MM.1S (cell line): ENCODE data around the gene DSCAM.

Experiments
- EZH2 ChIP-seq: fragments of 300-600 bp; sonication (generic); optimal IDR thresholded peaks from 2 replicates; pipeline ENCODE3; 2017; ENCODE audit warnings: low read depth, mild to moderate bottlenecking, antibody characterized with exemption, low read length, mixed read lengths
- EZH2phosphoT487 ChIP-seq: fragments of 300-600 bp; sonication (generic); IDR thresholded peaks from 2 replicates; pipeline ENCODE4 v1.6.1; 2018; ENCODE audit warnings: antibody characterized with exemption, low read length
- TF ChIP-seq, protein P1 (sequence below): fragments of 300-600 bp; sonication (generic); IDR thresholded peaks from 2 replicates; pipeline ENCODE4 v1.5.1; 2016; ENCODE audit warnings: antibody characterized with exemption, low read length, mixed read lengths

DNA sequence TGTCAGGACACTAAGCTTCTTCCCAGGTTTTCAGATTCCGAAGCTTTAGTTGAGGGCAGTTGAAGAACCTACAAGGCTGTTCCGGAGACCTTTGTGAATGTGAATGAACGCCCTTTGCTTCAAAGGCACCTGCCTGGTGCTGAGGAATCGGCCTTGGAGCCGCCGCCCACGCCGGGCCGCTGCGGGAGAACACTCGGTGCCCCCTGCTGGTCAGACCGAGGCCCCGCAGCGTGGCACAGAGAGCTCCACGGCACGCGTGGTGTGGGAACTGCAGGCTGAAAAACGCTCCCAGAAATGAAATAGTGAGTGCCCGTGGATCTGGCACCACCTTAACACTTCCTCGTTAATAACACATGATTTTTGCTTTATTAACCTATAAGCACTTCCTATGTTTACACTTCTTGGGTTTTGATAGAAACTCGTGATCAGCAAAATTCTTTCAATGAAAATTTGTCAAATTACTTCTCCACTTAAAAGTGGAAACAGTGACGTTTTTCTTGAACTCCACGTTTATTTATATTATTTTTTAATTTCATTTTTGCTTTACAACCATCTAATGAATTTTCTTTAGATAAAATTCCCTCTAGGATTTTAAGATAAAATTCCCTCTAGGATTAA is 460.6 kb downstream of the DSCAM start:
- TF ChIP-seq, protein P1, sequence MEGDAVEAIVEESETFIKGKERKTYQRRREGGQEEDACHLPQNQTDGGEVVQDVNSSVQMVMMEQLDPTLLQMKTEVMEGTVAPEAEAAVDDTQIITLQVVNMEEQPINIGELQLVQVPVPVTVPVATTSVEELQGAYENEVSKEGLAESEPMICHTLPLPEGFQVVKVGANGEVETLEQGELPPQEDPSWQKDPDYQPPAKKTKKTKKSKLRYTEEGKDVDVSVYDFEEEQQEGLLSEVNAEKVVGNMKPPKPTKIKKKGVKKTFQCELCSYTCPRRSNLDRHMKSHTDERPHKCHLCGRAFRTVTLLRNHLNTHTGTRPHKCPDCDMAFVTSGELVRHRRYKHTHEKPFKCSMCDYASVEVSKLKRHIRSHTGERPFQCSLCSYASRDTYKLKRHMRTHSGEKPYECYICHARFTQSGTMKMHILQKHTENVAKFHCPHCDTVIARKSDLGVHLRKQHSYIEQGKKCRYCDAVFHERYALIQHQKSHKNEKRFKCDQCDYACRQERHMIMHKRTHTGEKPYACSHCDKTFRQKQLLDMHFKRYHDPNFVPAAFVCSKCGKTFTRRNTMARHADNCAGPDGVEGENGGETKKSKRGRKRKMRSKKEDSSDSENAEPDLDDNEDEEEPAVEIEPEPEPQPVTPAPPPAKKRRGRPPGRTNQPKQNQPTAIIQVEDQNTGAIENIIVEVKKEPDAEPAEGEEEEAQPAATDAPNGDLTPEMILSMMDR: peak; percentile 100
- no peak for TF ChIP-seq EZH2
- TF ChIP-seq EZH2phosphoT487: no peak
